NCI-H510A treated with DMSO at 0.1 percent for 48 hours (cell line): ENCODE measurements around the gene JPH3.

Source experiments
- DNase-seq: peaks from one replicate; lab custom pipeline; 2025; lab: John Stamatoyannopoulos, UW

Gene JPH3

GRCh38 chr16:87741700-87742415 lies 139.6 kb downstream of the JPH3 start:
- no peak for DNase-seq

- no peak for DNase-seq
Observed at GRCh38 chr16:87742781-87743490, 140.6 kb downstream of the JPH3 start.

- no peak for DNase-seq
Observed at GRCh38 chr16:87744750-87745514, 142.6 kb downstream of the JPH3 start.

GRCh38 chr16:87746178-87746577 lies 143.9 kb downstream of the JPH3 start:
- no peak for DNase-seq
